Measurements from ENCODE around the gene SLC2A8.
A peak's percentile ranks its signal among the peaks of the same experiment; 100 is the strongest.

The SLC2A8 gene

GRCh38 chr9:127450243-127450760, 53.3 kb downstream of the SLC2A8 start:
- TF ChIP-seq CTCF (IDR thresholded peaks at IDR 0.05; ENCODE audit: low read depth, low read length) = no peak

GRCh38 chr9:127450830-127451607, 54.0 kb downstream of the SLC2A8 start, which contains the start of the genes LRSAM1 and RPL12:
LRSAM1 (plus strand) TSS chr9:127451510; CDS start chr9:127454528, 3,018 bp downstream.
RPL12 (minus strand) TSS chr9:127451406; CDS start chr9:127451317, 89 bp downstream.
- no peak for TF ChIP-seq CTCF (IDR thresholded peaks at IDR 0.05; ENCODE audit: low read depth, low read length)
- H3K27me3 ChIP-seq = no peaks in the 10 kb centered on the region
- H3K36me3 ChIP-seq = peaks cover 58% of the 10 kb centered on the region
- no peaks in the 10 kb centered on the region; the same call in 1 of the 2 replicates for H3K4me1 ChIP-seq
- H3K4me3 ChIP-seq (ENCODE audit: low read depth, low read length) = peak within 1 kb of the TSS; percentile 94
- peak; percentile 97 for DNase-seq
- H3K9me3 ChIP-seq = no peaks in the 10 kb centered on the region

More at GRCh38 chr9:127450243-127450760, 53.3 kb downstream of the SLC2A8 start:
- H3K9me3 ChIP-seq = peaks cover 2% of the 10 kb centered on the region; the same call in 1 of the 2 replicates
- DNase-seq = no peak
- H3K36me3 ChIP-seq = peaks cover 60% of the 10 kb centered on the region
- no peaks in the 10 kb centered on the region; the same call in 1 of the 2 replicates for H3K4me1 ChIP-seq
- no peaks in the 10 kb centered on the region for H3K27me3 ChIP-seq
- H3K4me3 ChIP-seq (ENCODE audit: low read depth, low read length) = peak overlapping the region; percentile 94

- no peak for DNase-seq
- H3K4me1 ChIP-seq = no peaks in the 10 kb centered on the region; the same call in 1 of the 2 replicates
- no peaks in the 10 kb centered on the region for H3K27me3 ChIP-seq
- no peaks in the 10 kb centered on the region for H3K9me3 ChIP-seq
- H3K36me3 ChIP-seq = peaks cover 52% of the 10 kb centered on the region
- TF ChIP-seq CTCF (IDR thresholded peaks at IDR 0.05; ENCODE audit: low read depth, low read length) = no peak
- peak overlapping the region; percentile 94 for H3K4me3 ChIP-seq (ENCODE audit: low read depth, low read length)
Measured at GRCh38 chr9:127451608-127451857, 54.6 kb downstream of the SLC2A8 start.

- Histone ChIP-seq H3K4me1 (no peaks in the 10 kb centered on the region; the same call in 1 of the 2 replicates), H3K36me3 (peaks cover 48% of the 10 kb centered on the region), H3K4me3 (ENCODE audit: low read depth, low read length) (peak overlapping the region; percentile 94), H3K27me3 (no peaks in the 10 kb centered on the region), H3K9me3 (no peaks in the 10 kb centered on the region)
- DNase-seq = peak; percentile 66
- TF ChIP-seq CTCF (IDR thresholded peaks at IDR 0.05; ENCODE audit: low read depth, low read length) = no peak; the same call in 1 of the 2 replicates
Measured at GRCh38 chr9:127451858-127452656, 55.1 kb downstream of the SLC2A8 start.

- Histone ChIP-seq H3K4me1 (no peaks in the 10 kb centered on the region; the same call in 1 of the 2 replicates), H3K4me3 (ENCODE audit: low read depth, low read length) (peak overlapping the region; percentile 94), H3K9me3 (no peaks in the 10 kb centered on the region), H3K36me3 (peaks cover 46% of the 10 kb centered on the region), H3K27me3 (no peaks in the 10 kb centered on the region)
- no peak for TF ChIP-seq CTCF (IDR thresholded peaks at IDR 0.05; ENCODE audit: low read depth, low read length)
- DNase-seq = peak; percentile 87
Measured at GRCh38 chr9:127452691-127453090, 55.7 kb downstream of the SLC2A8 start.
